ENCODE data around the gene FAM83G. TPM values are rescaled to one million over a fixed set of nuclear protein-coding genes. Genes with fewer than 3 reads are reported as not detected.

The FAM83G gene
- total and polyA plus RNA-seq, 8 donors = 5.6 to 12.9 (median 9.4) TPM

DNA sequence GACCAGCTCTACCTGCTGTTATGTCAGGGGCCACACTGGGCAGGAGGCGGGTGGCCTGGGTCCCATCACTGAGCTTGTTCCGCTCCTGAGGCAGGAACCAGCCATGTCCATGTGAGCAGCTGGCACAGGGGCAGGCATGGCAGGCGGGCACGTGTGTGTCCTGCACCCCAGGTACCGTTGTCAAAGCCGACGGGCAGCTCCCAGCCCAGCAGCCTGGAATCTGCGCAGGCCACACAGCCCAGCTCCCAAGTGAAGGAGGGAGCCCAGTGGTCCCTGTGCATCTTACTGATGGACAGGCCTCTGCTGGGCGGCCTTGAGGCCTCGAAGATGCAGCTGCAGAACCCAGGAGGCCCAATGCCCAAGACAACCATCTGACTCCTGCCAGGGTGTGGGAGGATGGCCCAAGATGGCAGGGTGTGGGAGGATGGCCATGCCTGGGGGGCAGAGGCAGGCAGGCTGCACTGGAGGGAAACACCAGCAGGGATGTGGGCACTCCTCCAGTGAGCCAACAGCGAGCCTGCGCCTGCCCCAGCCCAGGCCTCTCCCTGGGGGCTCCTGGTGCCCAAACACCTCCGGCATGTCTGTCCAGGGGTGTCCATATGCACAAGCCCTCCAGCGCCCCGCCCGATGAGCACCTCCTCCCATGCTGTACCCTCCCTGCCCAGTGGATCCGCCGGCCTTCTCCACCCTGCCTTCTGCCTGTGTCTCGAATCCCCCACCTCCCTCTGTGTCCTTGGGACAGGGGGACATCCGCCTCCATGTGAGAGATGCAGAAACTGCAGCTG, 12.8 kb downstream of the FAM83G start:
- intact Hi-C loops (cut with DNase I) = no loop called here
- peaks cover 0 to 8% (median 0%) of the 10 kb centered on the region in 3 donors for H3K4me1 ChIP-seq
- H3K27ac ChIP-seq = no peak overlapping the region
- FAIRE-seq (no peak), DNase-seq (peak in 1 of 6 donors; percentile 68), ATAC-seq (no peak)
- no peaks in the 10 kb centered on the region for H3K27me3 ChIP-seq
- no peak overlapping the region for H3K4me3 ChIP-seq
- WGBS, 2 donors = 90 to 91% methylated on average over 17 to 20 of the region's 20 CpGs
- TF ChIP-seq CTCF (IDR thresholded peaks at IDR 0.05) = no peak
- H3K36me3 ChIP-seq = no peaks in the 10 kb centered on the region
- no peaks in the 10 kb centered on the region for H3K9me3 ChIP-seq

DNA sequence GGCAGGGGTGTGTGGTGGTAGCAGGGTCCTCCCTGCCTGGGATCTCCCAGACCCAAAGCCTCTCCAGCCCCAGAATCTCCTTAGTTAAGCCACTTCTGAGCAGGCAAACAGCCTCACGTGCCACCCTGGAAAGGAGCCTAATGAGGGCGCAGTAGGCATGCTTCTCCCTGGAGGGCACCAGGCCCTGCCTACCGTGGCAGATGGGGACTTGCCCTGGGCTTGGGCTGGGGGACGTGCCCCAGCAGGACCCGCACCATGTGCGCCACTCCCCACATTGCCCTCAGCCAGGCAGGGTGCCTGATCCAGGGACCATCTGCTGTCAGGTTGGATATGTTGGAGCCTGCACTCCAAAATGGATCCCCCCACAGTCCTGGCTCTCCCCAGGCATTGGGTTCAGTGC, 14.2 kb downstream of the FAM83G start:
- TF ChIP-seq CTCF (IDR thresholded peaks at IDR 0.05) = no peak
- intact Hi-C loops (cut with DNase I) = no loop called here
- Histone ChIP-seq H3K36me3 (no peaks in the 10 kb centered on the region), H3K9me3 (no peaks in the 10 kb centered on the region), H3K27me3 (no peaks in the 10 kb centered on the region), H3K27ac (no peak overlapping the region), H3K4me1 (peaks cover 0 to 8% (median 0%) of the 10 kb centered on the region in 3 donors), H3K4me3 (no peak overlapping the region)
- ATAC-seq (no peak), FAIRE-seq (no peak), DNase-seq (peak in 1 of 6 donors; percentile 62)
- WGBS, 2 donors = 78 to 81% methylated on average over 6 of the region's 6 CpGs

DNA sequence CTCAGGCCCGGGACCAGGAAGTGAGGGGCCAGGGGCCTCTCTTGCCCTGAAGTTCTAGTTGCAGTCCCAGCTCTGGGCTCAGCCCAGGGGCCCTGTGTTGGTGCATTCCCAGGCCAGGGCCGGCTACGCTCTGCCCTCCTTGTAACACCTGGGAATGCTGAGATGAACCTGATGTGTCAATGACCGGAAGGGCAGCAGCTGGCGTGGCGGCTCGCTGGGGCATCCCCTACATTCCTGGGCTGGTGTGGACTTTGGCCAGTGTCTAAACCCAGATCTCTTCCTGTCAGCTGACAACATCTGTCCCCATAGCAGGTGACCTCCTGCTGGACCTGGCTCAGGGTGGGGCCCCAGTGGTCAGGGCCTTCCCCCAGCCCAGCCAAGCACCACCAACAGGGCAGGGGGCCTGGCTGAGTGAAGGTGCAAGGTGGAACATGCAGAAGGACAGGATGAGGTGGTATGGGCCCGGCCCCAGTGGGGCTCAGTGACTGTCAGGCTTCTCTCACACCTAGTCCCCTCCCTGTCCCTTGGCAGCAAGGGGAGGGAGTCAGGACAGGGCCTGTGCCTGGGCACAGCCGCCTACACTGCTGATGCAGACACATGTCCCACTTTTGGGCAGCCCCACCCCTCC, 15.9 kb downstream of the FAM83G start:
- 62 to 64% methylated on average over 9 of the region's 9 CpGs for WGBS, 2 donors
- FAIRE-seq (no peak), DNase-seq (peak in 3 of 6 donors; percentile 36 to 67 (median 46)), ATAC-seq (peak; percentile 55 to 81 (median 71))
- H3K36me3 ChIP-seq = no peaks in the 10 kb centered on the region
- TF ChIP-seq CTCF (IDR thresholded peaks at IDR 0.05) = no peak
- H3K4me1 ChIP-seq = peaks cover 0 to 8% (median 0%) of the 10 kb centered on the region in 3 donors
- H3K27ac ChIP-seq = peak overlapping the region; percentile 13 to 68 (median 44)
- H3K4me3 ChIP-seq = no peak overlapping the region
- intact Hi-C loops (cut with DNase I) = no loop called here
- no peaks in the 10 kb centered on the region for H3K27me3 ChIP-seq
- no peaks in the 10 kb centered on the region for H3K9me3 ChIP-seq

DNA sequence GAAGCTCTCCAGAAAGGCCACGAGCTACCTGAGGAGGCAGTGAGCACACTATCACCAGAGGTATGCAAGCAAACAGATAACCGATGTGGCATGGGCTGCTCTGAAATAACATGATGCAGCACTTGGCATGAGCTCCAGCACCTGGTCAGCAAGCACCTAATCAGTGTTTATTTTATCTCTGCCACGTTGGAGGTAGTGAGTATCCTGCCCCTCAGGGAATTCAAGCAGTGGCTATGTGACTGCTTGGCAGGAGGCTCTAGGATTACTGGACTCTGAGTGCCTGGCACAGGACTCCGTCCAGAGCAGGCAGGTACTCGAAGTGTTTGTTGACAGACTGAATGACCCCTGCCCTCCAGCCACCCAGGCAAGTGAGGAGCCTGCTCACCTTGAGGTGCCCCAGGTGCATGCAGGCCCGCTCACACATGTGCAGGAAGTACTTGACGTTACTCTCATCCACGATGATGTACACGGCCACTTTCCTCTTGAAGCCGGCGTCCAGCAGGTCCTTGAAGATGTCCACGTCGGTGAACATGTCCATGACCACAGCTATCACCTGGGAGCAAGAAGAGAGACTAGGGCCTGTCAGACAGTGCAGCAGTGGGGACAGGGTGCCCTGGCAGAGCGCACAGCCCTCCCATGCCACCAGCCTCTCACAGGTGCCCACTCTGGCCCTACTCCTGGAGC, 16.6 kb downstream of the FAM83G start:
- Histone ChIP-seq H3K27ac (peak overlapping the region; percentile 13 to 68 (median 44)), H3K4me3 (no peak overlapping the region), H3K27me3 (no peaks in the 10 kb centered on the region), H3K36me3 (no peaks in the 10 kb centered on the region), H3K9me3 (no peaks in the 10 kb centered on the region), H3K4me1 (peaks cover 0 to 8% (median 0%) of the 10 kb centered on the region in 3 donors)
- TF ChIP-seq CTCF (IDR thresholded peaks at IDR 0.05) = no peak
- ATAC-seq = no peak
- intact Hi-C loops (cut with DNase I) = no loop called here
- 62 to 66% methylated on average over 14 of the region's 14 CpGs for WGBS, 2 donors
- FAIRE-seq = no peak
- no peak for DNase-seq

All from pancreas (tissue), 10 donors.